GM18909 (cell line): Measurements from ENCODE around the gene ERMARD.

ENCODE experiments used
- ATAC-seq: cut with Tn5 transposase; IDR thresholded peaks from one replicate; pipeline ENCODE4 v1.9.1; 2021; ENCODE audit warnings: mild to moderate bottlenecking; ENCODE audit not compliant: unreplicated experiment, poor library complexity

ERMARD gene

GRCh38 chr6:169780571-169781091 is 29.2 kb downstream of the ERMARD start:
- ATAC-seq: no peak

GRCh38 chr6:169782966-169783365 is 31.5 kb downstream of the ERMARD start:
- no peak for ATAC-seq

DNA sequence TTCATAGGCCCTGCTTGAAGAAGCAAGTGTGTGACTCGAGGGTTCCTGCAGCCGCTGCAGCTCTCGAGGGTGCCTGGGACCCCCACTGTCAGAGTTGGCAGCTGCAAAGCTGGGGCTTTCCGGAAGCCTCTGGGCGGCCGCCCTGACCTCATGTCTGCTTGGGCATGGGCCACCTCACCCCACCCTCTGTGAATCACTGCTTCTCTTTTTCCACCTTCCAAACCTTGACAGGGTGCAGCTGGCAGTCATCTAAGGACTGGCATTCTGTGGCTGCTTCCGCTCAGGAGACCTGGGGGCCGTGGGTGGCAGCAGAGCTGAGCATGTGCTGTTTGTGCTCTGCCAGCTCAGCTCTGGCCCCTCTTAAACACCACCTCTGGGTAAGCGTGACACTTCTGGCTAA is 32.0 kb downstream of the ERMARD start:
- ATAC-seq: no peak

DNA sequence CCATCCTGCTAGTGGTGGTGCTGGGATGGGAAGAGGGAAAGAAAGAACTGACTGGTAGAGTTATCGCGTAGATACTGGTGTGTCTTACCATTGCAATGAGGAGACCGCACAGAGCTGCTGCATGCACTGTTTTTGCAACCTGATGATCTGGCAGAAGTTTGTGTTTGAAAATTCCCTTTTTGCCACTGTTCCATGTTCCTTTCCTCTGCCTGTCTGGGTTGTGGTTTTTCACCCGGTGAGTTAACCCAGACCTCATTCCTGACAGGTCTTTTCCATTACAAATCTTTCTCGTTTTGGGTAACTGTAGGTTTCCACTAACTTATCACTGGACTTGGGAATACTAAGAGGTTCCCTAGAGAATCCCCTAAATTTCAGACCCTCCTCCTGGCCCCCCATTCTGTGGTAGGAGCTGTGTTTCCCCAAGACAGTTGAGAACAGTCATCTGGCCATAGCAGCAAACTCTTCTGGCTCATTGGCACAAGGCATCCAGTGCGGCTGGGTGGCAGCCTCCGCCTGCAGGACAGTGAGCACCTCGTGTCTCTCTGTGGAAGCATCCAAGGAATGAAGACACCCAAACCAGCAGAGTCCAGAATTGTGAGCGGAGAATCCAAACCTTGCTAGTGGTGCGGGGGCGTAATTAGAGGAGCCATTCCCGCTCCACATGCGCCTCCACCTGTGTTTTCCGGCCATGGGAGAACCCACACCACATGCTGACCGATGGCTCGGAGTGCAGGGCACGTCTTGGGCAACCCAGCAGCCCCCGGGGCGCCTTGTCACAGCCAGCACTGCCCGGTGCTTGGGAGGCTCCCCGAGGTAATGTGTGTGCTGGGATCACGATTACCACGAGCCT is 32.8 kb downstream of the ERMARD start:
- no peak for ATAC-seq

DNA sequence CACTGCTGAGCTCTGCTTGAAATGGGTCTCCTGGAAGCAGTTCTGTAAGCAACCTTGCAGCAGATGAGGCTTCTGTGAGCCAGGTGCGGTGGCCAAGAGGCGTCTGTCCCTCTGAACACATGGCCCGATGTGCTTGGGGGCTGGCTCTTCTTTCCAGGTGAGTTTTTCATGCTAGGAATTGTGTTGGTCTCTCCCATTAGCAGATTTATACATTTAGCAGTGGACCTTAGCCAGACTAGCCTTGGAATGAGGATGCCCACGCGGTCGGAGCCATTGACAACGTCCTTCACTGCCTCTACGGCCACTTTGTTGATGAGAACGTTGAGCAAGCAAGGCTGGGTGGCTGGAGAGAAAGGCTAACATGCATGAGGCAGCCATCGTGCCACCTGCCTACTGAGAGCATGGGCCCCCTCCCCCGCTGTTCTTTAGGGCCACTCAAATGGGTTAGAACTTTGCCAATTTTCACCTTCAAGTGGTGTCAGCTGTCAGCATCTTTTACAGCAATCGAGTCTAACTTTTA is 33.5 kb downstream of the ERMARD start:
- no peak for ATAC-seq

DNA sequence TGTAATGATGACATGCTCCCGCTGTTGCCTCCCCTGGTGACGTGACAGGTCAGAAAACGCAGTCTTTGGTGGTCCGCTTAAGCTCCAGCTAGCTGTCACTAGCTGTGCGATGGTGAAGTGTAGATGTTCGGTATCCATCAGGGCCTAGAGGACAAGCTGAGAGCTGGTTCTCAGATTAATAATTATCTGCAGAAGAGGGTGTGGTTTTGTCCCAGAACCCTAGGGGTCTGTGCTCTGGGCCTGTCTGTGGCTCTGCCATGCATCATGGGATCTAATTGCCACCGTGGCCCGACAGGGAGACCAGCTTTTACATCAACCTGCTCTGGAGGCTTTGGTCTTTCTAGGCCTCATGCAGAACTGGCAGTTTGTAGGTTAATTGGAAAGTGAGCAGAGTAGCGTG is 34.1 kb downstream of the ERMARD start:
- ATAC-seq: no peak

DNA sequence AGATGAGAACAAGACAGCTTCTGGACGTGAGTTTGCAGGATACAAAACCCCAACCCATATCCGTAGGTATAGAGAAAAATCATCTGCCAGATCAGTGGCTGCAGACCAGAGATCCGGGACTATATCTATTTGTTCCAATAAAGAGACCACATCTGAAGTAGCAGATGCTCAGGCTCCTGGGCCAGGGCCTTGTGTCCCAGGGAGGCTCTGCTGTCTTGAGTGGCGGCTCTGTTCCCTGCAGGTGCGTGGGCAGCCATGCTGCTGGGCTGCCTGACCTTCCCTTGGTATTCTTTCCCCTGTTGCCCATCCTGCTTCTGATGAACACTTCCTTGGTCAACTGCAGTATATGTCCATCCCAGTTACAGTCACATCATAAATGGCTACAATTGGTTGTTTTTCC is 34.9 kb downstream of the ERMARD start:
- no peak for ATAC-seq

DNA sequence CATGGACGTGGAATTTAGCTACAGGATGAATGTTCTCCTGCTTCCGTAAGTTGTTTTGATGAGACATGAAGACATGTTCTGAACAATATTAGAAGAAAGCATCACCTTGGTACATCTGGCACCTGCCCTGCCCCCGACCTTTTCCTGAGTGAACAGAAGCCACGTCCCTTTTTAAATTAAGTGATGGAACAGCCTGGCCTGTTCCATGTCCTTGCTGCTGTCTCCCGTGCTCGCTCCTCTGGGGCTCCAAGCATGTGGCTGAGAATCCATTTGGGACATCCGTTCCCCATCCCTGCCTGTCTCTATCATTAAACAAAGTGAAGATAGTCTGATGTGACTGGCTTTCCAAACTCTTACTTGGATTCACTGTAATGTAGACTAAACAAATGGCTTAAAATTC is 36.4 kb downstream of the ERMARD start:
- no peak for ATAC-seq

GRCh38 chr6:169788809-169789145 is 37.4 kb downstream of the ERMARD start:
- ATAC-seq: no peak

DNA sequence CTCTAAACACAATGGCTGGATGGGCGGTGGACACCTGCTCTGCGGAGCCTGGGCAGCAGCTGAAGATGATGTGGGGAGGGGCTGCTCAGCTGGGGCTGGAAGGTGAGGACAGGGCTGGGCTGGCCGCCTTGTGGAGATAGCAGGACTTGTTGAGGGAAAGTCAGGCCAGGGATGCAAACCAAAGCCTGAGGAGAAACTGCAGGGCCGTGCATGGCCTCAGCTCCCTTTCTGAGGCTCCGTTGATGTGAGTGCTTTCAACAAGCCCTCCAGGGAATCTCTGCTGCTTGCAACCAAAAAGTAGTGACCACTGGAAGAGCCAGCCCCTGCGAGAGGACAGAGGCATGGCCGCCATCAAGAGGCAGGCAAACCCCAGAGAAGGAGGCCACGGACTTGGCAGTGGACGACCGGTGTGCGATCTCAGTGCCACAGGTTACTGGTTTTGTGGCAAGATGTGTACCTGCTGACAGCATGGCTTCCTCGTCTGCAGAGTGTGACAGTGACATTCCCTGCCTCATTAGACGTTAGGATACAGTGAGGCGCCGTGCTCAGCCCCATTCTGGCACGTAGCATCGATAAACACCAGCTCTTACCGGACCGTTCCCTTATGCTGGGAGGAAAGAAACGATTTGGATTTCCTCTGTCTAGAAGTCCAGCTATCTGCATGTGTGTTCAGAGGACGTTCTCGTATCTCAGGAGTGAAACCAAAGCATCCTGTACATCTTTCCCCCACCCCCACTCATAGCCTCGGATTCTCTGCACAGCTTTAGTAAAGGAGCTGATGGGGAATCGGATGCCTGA is 37.9 kb downstream of the ERMARD start:
- ATAC-seq: no peak

DNA sequence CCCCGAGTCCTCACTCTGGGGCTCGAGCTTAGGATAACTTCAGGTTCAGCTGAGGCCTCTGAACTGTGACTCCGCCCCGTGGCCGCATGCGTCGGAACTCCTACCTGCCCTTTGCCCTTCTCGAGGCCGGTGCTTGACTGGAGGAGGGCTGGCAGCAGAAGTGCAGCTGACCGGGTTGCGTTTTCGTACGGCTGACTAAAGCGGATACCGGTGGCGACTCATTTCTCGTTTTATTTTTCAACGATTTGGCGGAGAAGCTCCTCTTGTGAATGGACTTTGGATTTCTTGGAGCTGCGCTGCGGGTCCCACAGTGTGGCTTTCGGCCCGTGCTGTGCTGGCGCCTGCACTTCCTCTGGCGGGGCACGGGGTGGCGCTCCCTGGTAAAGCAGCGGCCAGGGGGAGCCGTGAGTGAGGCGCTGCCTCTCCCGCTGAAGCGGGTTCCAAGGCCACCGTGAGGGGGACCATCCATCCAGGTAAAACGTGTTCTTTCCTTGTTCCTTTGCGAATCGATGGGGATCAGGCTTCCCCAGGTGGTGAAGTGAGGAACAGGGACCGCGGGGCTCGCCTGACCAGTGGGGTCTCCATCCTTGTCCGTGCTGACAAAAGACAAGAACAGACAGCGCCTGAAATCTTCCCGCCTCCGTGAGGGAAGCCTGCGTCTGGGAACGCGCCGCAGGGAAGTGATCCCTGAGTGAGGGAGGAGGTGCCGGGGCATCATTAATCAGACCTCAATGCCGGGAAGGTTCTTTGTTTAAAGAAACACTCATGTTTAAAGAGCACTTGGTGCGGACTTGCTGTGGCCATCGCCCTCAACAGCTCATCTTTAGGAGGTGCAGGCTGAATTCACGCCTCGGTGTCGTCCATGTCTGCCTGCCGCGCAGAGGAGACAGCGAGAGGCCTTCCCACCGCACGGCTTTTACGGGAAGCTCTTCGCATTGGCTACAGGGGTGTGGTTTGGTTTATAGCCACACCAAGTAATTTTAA is 38.8 kb downstream of the ERMARD start:
- ATAC-seq: peak; percentile 95

DNA sequence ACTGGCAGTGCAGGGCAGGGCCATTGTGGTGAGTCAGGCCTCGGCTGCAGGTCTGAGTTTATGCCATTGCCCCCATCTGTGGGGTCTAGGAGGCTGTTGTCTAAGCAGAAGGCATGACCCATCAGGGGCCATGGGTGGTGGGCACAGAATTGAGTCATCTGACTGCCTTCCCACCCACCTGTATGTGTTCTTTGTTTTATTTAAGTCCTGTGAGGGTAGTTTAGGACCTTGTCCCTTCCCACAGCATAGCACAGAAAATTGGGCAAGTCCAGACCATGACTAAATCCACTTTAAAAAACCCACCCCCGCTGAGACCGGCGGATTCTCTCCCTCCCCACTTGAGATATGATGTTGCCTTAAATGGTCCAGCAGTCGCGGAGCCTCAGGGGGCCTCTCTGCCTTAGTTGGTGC is 40.3 kb downstream of the ERMARD start:
- ATAC-seq: no peak

GRCh38 chr6:169792306-169793015 is 41.0 kb downstream of the ERMARD start:
- no peak for ATAC-seq

GRCh38 chr6:169793408-169793807 is 42.0 kb downstream of the ERMARD start:
- no peak for ATAC-seq

DNA sequence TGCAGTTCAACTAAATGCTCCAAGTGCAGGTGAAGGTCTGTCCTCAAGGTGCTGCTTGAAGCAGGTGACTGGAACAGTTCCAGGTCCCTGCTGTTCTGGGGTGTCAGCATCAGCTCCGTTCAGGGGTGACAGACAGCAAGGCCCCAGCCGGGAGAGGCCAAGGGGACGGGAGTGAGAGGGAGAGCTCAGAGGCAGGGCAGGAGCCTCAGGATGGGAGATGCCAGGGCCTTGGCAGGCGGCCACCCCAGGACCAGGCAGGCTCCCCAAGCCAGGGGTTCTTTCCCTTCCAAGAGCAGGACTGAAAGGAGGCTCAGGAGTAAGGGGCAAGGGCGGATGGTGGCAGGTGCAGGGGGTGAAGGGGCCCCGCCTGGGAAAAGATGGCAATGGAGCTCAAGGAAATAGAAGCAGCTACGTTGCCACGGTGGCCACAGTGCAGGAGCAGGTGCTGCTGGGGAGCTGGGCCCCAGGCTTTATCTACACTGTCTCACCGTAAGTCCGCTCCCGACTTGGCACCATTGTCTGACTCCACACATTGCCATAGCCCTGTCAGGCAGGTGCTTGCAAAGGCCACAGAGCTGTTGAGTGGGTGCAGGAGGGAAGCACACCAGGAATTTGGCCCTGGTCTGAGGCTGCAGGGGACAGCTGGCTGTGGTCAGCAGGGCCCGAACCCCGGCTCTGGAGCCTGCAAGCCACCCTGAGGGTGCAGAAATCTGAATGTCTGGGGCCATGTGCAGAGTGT is 43.1 kb downstream of the ERMARD start:
- no peak for ATAC-seq

DNA sequence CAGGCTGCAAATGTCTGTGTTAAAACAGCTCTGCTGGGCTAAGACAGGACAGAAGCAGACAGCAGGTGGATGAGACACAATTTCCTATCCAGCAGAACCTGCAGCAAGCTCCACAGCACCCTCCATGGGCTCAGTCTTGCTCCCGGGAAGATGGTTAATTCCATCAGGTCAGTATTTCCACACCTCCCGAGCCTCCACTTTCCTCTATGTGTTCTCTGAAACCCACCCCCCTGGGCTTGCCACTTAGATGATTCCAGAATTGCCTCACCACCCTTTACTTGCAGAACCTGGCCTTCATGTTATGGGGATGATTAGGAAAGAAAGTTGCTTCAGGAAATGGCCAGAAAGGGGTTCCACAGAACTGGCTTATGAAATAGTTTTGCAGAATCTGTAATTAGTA is 43.8 kb downstream of the ERMARD start:
- no peak for ATAC-seq

DNA sequence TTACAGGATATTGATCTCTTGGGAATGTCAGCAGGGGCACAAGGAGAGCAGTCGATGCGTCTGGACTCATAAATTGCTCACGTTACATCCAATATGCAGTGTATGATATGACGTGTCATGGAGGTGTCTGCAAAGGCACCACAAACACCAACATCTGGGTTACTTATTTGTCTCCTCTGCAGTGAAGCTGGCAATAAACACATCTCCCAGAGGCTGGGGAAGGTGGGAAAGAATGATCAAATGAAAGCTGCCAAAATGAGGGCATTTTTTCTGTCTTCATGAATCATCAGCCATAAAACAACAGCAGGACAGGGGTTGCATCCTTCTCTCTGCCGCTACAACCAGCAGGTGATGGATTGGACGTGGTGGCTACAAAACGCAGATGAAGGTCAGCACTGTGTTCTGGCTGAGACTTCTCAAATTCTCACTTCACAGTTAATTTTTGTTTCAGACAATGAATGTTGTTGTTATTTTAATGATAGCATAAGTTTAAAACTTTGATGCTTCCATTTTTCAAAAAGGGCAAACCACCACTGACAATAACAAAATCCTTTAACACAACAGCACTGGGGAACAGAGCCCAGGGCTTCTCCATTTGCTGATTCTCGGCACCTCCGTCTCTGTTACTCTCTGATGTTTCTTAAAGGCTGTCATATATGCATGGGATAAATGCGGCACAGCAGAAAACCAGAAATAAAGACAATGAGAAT is 47.5 kb downstream of the ERMARD start:
- ATAC-seq: no peak

DNA sequence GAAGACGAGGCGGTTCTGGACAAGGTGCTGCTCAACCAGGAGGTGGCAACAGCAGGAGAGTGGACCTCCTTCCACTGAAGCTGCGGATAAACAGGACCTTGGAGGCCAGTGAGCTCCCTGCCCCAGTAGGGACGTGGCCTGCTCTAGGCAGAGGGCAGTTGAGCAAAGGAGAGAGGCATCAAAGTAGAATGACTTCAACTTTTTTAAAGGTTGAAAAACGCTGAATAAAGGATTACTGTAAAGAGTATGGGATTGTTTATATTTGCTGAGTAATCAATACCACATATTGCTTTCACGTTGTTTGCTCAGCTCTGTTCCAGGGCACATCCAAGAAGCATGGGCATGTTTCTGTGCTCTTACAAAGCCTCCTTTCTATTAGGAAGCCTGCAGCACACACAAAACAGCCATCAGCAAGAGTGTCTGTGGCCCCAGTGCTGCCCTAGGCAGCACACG is 48.1 kb downstream of the ERMARD start:
- no peak for ATAC-seq
